ENCODE results near the gene ESYT2.

ESYT2 gene

GRCh38 chr7:158796667-158797066 is 32.6 kb downstream of the ESYT2 start:
- peaks cover 62 to 92% (median 77%) of the 10 kb centered on the region in 11 experiments for H3K36me3 ChIP-seq
- no peak overlapping the region for H3K4me2 ChIP-seq
- TF ChIP-seq Cebpa-rat (IDR thresholded peaks at IDR 0.05), result no peak
- no peak overlapping the region for H3K9ac ChIP-seq
- H3K4me1 ChIP-seq, result no peaks in the 10 kb centered on the region; a peak in 1 of 20 replicates
- H3K27me3 ChIP-seq, result no peaks in the 10 kb centered on the region
- H4K20me1 ChIP-seq, result peaks cover 12 to 70% (median 29%) of the 10 kb centered on the region in 11 experiments; a peak in 18 of 22 replicates
- H3K4me3 ChIP-seq, result no peak overlapping the region
- H3K9me3 ChIP-seq (replicated peaks in 1 of 11), result no peaks in the 10 kb centered on the region
- no peak overlapping the region for H3K27ac ChIP-seq

- no peaks in the 10 kb centered on the region for H3K27me3 ChIP-seq
- peaks cover 10 to 61% (median 19%) of the 10 kb centered on the region in 11 experiments; a peak in 15 of 22 replicates for H4K20me1 ChIP-seq
- H3K4me1 ChIP-seq, result peaks cover 0 to 8% (median 0%) of the 10 kb centered on the region in 10 experiments; a peak in 2 of 20 replicates
- H3K4me3 ChIP-seq, result no peak overlapping the region
- H3K9me3 ChIP-seq (replicated peaks in 1 of 11), result no peaks in the 10 kb centered on the region
- H3K4me2 ChIP-seq, result no peak overlapping the region
- TF ChIP-seq Cebpa-rat (IDR thresholded peaks at IDR 0.05), result no peak
- peaks cover 75 to 97% (median 89%) of the 10 kb centered on the region in 11 experiments for H3K36me3 ChIP-seq
- H3K9ac ChIP-seq, result no peak overlapping the region
- no peak overlapping the region for H3K27ac ChIP-seq
Measured at GRCh38 chr7:158795272-158795671, 34.0 kb downstream of the ESYT2 start.

DNA sequence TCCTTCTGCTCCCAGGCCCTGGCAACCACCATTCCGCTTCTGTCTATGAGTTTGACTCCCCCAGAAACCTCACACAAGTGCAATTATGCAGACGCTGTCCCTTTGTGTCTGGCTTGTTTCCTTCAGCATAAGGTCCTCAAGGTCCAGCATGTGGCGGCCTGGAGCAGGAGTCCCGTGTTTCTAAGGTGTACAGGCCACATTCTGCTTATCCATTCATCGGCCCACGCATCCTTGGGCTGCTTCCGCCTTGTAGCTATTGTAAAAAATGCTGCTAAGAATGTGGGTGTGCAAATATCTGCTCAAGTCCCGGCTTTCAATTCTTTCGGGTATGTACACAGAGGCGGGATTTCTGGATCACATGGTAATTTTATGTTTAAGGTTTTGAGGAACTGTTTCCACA is 38.2 kb downstream of the ESYT2 start:
- Histone ChIP-seq H3K9me3 (replicated peaks in 1 of 11) (no peaks in the 10 kb centered on the region), H3K4me2 (no peak overlapping the region), H3K9ac (no peak overlapping the region), H3K36me3 (peaks cover 80 to 100% (median 94%) of the 10 kb centered on the region in 11 experiments), H3K27ac (no peak overlapping the region), H3K4me1 (peaks cover 0 to 9% (median 0%) of the 10 kb centered on the region in 10 experiments; a peak in 2 of 20 replicates), H4K20me1 (peaks cover 0 to 24% (median 4%) of the 10 kb centered on the region in 11 experiments; a peak in 6 of 22 replicates), H3K4me3 (no peak overlapping the region), H3K27me3 (no peaks in the 10 kb centered on the region)
- TF ChIP-seq Cebpa-rat (IDR thresholded peaks at IDR 0.05), result no peak

DNA sequence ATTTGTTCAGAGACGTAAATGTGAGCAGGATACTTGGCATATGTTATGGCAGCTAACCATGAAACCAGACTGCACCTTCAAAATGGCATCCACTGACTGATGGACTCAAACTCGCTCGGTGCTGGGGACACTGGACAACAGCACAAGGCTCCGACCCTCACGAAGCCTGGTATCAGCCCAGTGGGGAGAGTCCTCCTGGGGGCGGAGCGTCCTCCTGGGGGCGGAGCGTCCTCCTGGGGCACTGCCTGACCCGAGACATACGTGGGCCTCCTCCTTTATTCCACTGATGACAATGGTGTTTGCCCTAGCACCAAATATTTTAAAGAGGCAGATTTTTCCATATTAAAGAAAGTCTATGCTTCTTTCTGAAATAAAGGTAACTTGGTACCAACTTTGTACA is 39.5 kb downstream of the ESYT2 start:
- peaks cover 71 to 99% (median 90%) of the 10 kb centered on the region in 11 experiments for H3K36me3 ChIP-seq
- H3K4me2 ChIP-seq, result no peak overlapping the region
- H4K20me1 ChIP-seq, result peaks cover 0 to 11% (median 0%) of the 10 kb centered on the region in 11 experiments; a peak in 3 of 22 replicates
- no peaks in the 10 kb centered on the region for H3K27me3 ChIP-seq
- H3K9ac ChIP-seq, result no peak overlapping the region
- H3K4me1 ChIP-seq, result peaks cover 0 to 9% (median 0%) of the 10 kb centered on the region in 10 experiments; a peak in 2 of 20 replicates
- no peak overlapping the region for H3K27ac ChIP-seq
- TF ChIP-seq Cebpa-rat (IDR thresholded peaks at IDR 0.05), result no peak
- no peak overlapping the region for H3K4me3 ChIP-seq
- no peaks in the 10 kb centered on the region for H3K9me3 ChIP-seq (replicated peaks in 1 of 11)

DNA sequence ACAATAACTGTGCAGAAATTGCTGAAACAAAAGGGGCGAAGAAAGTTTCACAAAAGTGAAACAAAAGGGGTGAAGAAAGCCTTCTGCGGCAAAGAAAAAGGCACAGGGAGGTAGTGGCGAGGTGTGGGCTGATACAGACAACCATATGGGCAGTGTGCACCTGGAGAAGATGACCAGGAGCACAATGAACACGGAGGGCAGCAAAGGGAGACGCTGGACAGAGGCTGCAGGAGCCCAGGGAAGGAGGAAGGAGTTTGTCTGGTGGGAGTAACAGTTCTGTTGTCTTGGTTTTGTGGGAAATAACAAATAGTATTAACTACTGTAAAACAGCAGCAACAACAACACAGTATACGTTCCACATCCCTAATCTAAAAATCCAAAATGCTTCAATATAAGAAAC is 42.4 kb downstream of the ESYT2 start:
- no peak for TF ChIP-seq Cebpa-rat (IDR thresholded peaks at IDR 0.05)
- H3K4me2 ChIP-seq, result no peak overlapping the region
- no peak overlapping the region for H3K27ac ChIP-seq
- H3K4me1 ChIP-seq, result peaks cover 0 to 24% (median 15%) of the 10 kb centered on the region in 10 experiments; a peak in 15 of 20 replicates
- no peaks in the 10 kb centered on the region for H3K27me3 ChIP-seq
- H3K4me3 ChIP-seq, result no peak overlapping the region
- H3K9ac ChIP-seq, result no peak overlapping the region
- peaks cover 0 to 17% (median 8%) of the 10 kb centered on the region in 11 experiments; a peak in 10 of 22 replicates for H4K20me1 ChIP-seq
- peaks cover 0 to 2% (median 0%) of the 10 kb centered on the region in 11 experiments; a peak in 4 of 22 replicates for H3K9me3 ChIP-seq (replicated peaks in 1 of 11)
- H3K36me3 ChIP-seq, result peaks cover 71 to 99% (median 90%) of the 10 kb centered on the region in 11 experiments

GRCh38 chr7:158784270-158784669 is 45.0 kb downstream of the ESYT2 start:
- no peak overlapping the region for H3K4me3 ChIP-seq
- no peak overlapping the region for H3K9ac ChIP-seq
- H3K9me3 ChIP-seq (replicated peaks in 1 of 11), result peaks cover 0 to 9% (median 0%) of the 10 kb centered on the region in 11 experiments; a peak in 6 of 22 replicates
- peaks cover 0 to 24% (median 8%) of the 10 kb centered on the region in 11 experiments; a peak in 10 of 22 replicates for H4K20me1 ChIP-seq
- H3K36me3 ChIP-seq, result peaks cover 71 to 99% (median 89%) of the 10 kb centered on the region in 11 experiments
- H3K4me2 ChIP-seq, result peak overlapping the region in 7 of 11 experiments; percentile 16 to 58 (median 31); a peak in 8 of 22 replicates
- H3K27ac ChIP-seq, result 0 out of 22 replicates have a peak overlapping the region, but pooled peaks of 1 of the 11 experiments have one; percentile 8
- TF ChIP-seq Cebpa-rat (IDR thresholded peaks at IDR 0.05), result no peak
- H3K27me3 ChIP-seq, result no peaks in the 10 kb centered on the region
- H3K4me1 ChIP-seq, result peaks cover 0 to 28% (median 20%) of the 10 kb centered on the region in 10 experiments; a peak in 15 of 20 replicates

- Histone ChIP-seq H3K9me3 (replicated peaks in 1 of 11) (peaks cover 0 to 9% (median 0%) of the 10 kb centered on the region in 11 experiments; a peak in 6 of 22 replicates), H3K4me1 (peaks cover 0 to 32% (median 24%) of the 10 kb centered on the region in 10 experiments; a peak in 15 of 20 replicates), H4K20me1 (peaks cover 0 to 24% (median 8%) of the 10 kb centered on the region in 11 experiments; a peak in 10 of 22 replicates), H3K4me3 (no peak overlapping the region), H3K9ac (0 out of 22 replicates have a peak overlapping the region, but pooled peaks of 1 of the 11 experiments have one; percentile 2), H3K27ac (peak overlapping the region in 1 of 11 experiments; percentile 8; a peak in 1 of 22 replicates), H3K36me3 (peaks cover 72 to 99% (median 87%) of the 10 kb centered on the region in 11 experiments), H3K27me3 (no peaks in the 10 kb centered on the region), H3K4me2 (peak overlapping the region in 9 of 11 experiments; percentile 8 to 58 (median 27); a peak in 13 of 22 replicates)
- no peak for TF ChIP-seq Cebpa-rat (IDR thresholded peaks at IDR 0.05)
Measured at GRCh38 chr7:158783595-158783994, 45.7 kb downstream of the ESYT2 start.

- Histone ChIP-seq H3K4me1 (peaks cover 0 to 32% (median 24%) of the 10 kb centered on the region in 10 experiments; a peak in 15 of 20 replicates), H3K27me3 (no peaks in the 10 kb centered on the region), H3K4me2 (peak overlapping the region in 3 of 11 experiments; percentile 31 to 58 (median 48); a peak in 3 of 22 replicates), H3K9ac (0 out of 22 replicates have a peak overlapping the region, but pooled peaks of 1 of the 11 experiments have one; percentile 1), H3K9me3 (replicated peaks in 1 of 11) (peaks cover 0 to 9% (median 0%) of the 10 kb centered on the region in 11 experiments; a peak in 6 of 22 replicates), H4K20me1 (peaks cover 0 to 24% (median 8%) of the 10 kb centered on the region in 11 experiments; a peak in 10 of 22 replicates), H3K36me3 (peaks cover 79 to 99% (median 87%) of the 10 kb centered on the region in 11 experiments), H3K27ac (peak overlapping the region in 1 of 11 experiments; percentile 8; a peak in 1 of 22 replicates), H3K4me3 (no peak overlapping the region)
- TF ChIP-seq Cebpa-rat (IDR thresholded peaks at IDR 0.05), result no peak
Measured at GRCh38 chr7:158782761-158783401, 46.4 kb downstream of the ESYT2 start.

Data from BLaER1 treated with 17β-estradiol and CSF1 and Interleukin-3, amounts not matched to agents 10 nM and 100 nM (cell line).